Neural cell (in vitro differentiated cells): ENCODE data around the gene GLIS2. TPM values are rescaled to one million over a fixed set of nuclear protein-coding genes. Genes with fewer than 3 reads are reported as not detected.

Experiments used
- H2AFZ ChIP-seq: fragments of 200-600, 300-800 bp; sonication (generic), shearing (Covaris generic); 2 replicates; pipeline ENCODE4 v1.6.0; 2014; ENCODE audit warnings: low read depth, mild to moderate bottlenecking, antibody characterized with exemption, low read length, moderate library complexity
- H3F3A ChIP-seq: fragments of 200-600 bp; shearing (Covaris generic); 2 replicates; pipeline ENCODE4 v1.6.1; 2016; ENCODE audit warnings: mild to moderate bottlenecking, moderate library complexity, mixed read lengths, antibody characterized with exemption, low read length; ENCODE audit not compliant: insufficient read depth, poor library complexity, severe bottlenecking
- H3K27ac ChIP-seq: fragments of 200-600, 300-800 bp; sonication (generic), shearing (Covaris generic); 2 replicates; pipeline ENCODE4 v1.5.1; 2014; ENCODE audit warnings: mild to moderate bottlenecking, low read length, moderate library complexity
- H3K27me3 ChIP-seq: fragments of 300-800, 200-600 bp; sonication (generic), shearing (Covaris generic); 2 replicates; pipeline ENCODE4 v1.6.0; 2014; ENCODE audit warnings: mild to moderate bottlenecking, low read depth, low read length, moderate library complexity; ENCODE audit not compliant: insufficient read depth
- H3K36me3 ChIP-seq: fragments of 300-800, 200-600 bp; sonication (generic), shearing (Covaris generic); 2 replicates; pipeline ENCODE4 v1.5.1; 2014; ENCODE audit warnings: mild to moderate bottlenecking, antibody characterized with exemption, low read length, moderate library complexity; ENCODE audit not compliant: insufficient read depth
- H3K4me2 ChIP-seq: fragments of 300-800, 200-600 bp; sonication (generic), shearing (Covaris generic); 2 replicates; pipeline ENCODE4 v1.6.0; 2014; ENCODE audit warnings: mild to moderate bottlenecking, low read length
- H3K4me3 ChIP-seq: fragments of 300-800, 200-600 bp; sonication (generic), shearing (Covaris generic); 2 replicates; pipeline ENCODE4 v1.5.1; 2014; ENCODE audit warnings: mild to moderate bottlenecking, low read length, moderate library complexity
- H3K79me2 ChIP-seq: fragments of 200-600 bp; shearing (Covaris generic); replicated peaks from 2 replicates; pipeline ENCODE4 v1.6.0; 2014; ENCODE audit warnings: mild to moderate bottlenecking, low read length, moderate library complexity; ENCODE audit not compliant: insufficient read depth
- H3K9ac ChIP-seq: fragments of 300-800, 200-600 bp; sonication (generic), shearing (Covaris generic); 2 replicates; pipeline ENCODE4 v1.6.1; 2016; ENCODE audit warnings: mild to moderate bottlenecking, low read length, mixed read lengths
- H3K9me2 ChIP-seq: fragments of 200-600 bp; shearing (Covaris generic); 2 replicates; pipeline ENCODE4 v1.6.1; 2016; ENCODE audit warnings: mild to moderate bottlenecking, low read length, mixed read lengths; ENCODE audit not compliant: insufficient read depth
- H3K9me3 ChIP-seq: fragments of 200-600, 300-800 bp; sonication (generic), shearing (Covaris generic); 2 replicates; pipeline ENCODE4 v1.6.1; 2016; ENCODE audit warnings: mild to moderate bottlenecking, mixed run types, low read length, moderate library complexity, mixed read lengths
- H4K20me1 ChIP-seq: fragments of 200-600 bp; shearing (Covaris generic); 2 replicates; pipeline ENCODE4 v1.6.1; 2016; ENCODE audit warnings: mild to moderate bottlenecking, mixed run types; ENCODE audit not compliant: insufficient read depth
- CTCF ChIP-seq: fragments of 450-650 bp; IDR thresholded peaks from 2 replicates; pipeline ENCODE4 v1.5.1; 2014; ENCODE audit warnings: antibody characterized with exemption, mild to moderate bottlenecking, moderate library complexity; ENCODE audit not compliant: poor library complexity, severe bottlenecking
- EP300 ChIP-seq: fragments of 450-650 bp; conservative IDR thresholded peaks from 2 replicates; pipeline ENCODE4 v1.6.1; 2014; ENCODE audit warnings: antibody characterized with exemption, mild to moderate bottlenecking, moderate library complexity; ENCODE audit not compliant: poor library complexity, severe bottlenecking
- EZH2 ChIP-seq: fragments of 200-600, 300-800 bp; shearing (Covaris generic), sonication (generic); IDR thresholded peaks from 2 replicates; pipeline ENCODE4 v1.6.1; 2014; ENCODE audit warnings: antibody characterized with exemption, low read length, borderline replicate concordance, mild to moderate bottlenecking; ENCODE audit not compliant: insufficient read depth, poor library complexity, severe bottlenecking
- MXI1 ChIP-seq: fragments of 450-650 bp; conservative IDR thresholded peaks from 2 replicates; pipeline ENCODE4 v1.6.1; 2014; ENCODE audit warnings: antibody characterized with exemption, mild to moderate bottlenecking; ENCODE audit not compliant: poor library complexity, severe bottlenecking
- POLR2AphosphoS5 ChIP-seq: IDR thresholded peaks from 2 replicates; pipeline ENCODE4 v1.6.1; 2012
- RAD21 ChIP-seq: fragments of 450-650 bp; conservative IDR thresholded peaks from 2 replicates; pipeline ENCODE4 v1.6.1; 2014; ENCODE audit warnings: antibody characterized with exemption, mild to moderate bottlenecking, moderate library complexity
- REST ChIP-seq: IDR thresholded peaks from 2 replicates; pipeline ENCODE4 v1.6.1; 2012; ENCODE audit warnings: borderline replicate concordance
- SMC3 ChIP-seq: fragments of 450-650 bp; conservative IDR thresholded peaks from 2 replicates; pipeline ENCODE4 v1.6.1; 2014; ENCODE audit warnings: antibody characterized with exemption, mild to moderate bottlenecking, moderate library complexity; ENCODE audit not compliant: poor library complexity
- TAF1 ChIP-seq: IDR thresholded peaks from 2 replicates; pipeline ENCODE4 v1.6.1; 2012; ENCODE audit warnings: low read depth
- polyA plus RNA-seq: library from polyadenylated mRNA; depleted of rRNA; stranded (reverse); fragments of >200 nt; gene quantifications from 2 replicates; pipeline ENCODE4 v1.2.3, GENCODE V29; 2014

The GLIS2 gene
- polyA plus RNA-seq, 1 donor from 2014 or later, result 2.6 TPM

GRCh38 chr16:4301177-4301576, 14.7 kb upstream of the GLIS2 start:
- H3K9me2 ChIP-seq, result no peaks in the 10 kb centered on the region
- no peaks in the 10 kb centered on the region for H3K9me3 ChIP-seq
- no peak overlapping the region for H3K4me2 ChIP-seq
- no peaks in the 10 kb centered on the region for H3K27me3 ChIP-seq
- H3K36me3 ChIP-seq, result no peaks in the 10 kb centered on the region
- H4K20me1 ChIP-seq, result no peaks in the 10 kb centered on the region
- H2AFZ ChIP-seq, result no peak overlapping the region
- no peak overlapping the region for H3K27ac ChIP-seq
- no peaks in the 10 kb centered on the region for H3F3A ChIP-seq
- no peaks in the 10 kb centered on the region for H3K79me2 ChIP-seq
- no peak overlapping the region for H3K4me3 ChIP-seq
- H3K9ac ChIP-seq, result no peak overlapping the region
- TF ChIP-seq RAD21, result no peak
- TF ChIP-seq TAF1, result no peak
- no peak for TF ChIP-seq REST
- no peak for TF ChIP-seq EZH2
- TF ChIP-seq POLR2AphosphoS5, result no peak
- TF ChIP-seq CTCF, result no peak
- no peak for TF ChIP-seq MXI1
- no peak for TF ChIP-seq EP300
- no peak for TF ChIP-seq SMC3

DNA sequence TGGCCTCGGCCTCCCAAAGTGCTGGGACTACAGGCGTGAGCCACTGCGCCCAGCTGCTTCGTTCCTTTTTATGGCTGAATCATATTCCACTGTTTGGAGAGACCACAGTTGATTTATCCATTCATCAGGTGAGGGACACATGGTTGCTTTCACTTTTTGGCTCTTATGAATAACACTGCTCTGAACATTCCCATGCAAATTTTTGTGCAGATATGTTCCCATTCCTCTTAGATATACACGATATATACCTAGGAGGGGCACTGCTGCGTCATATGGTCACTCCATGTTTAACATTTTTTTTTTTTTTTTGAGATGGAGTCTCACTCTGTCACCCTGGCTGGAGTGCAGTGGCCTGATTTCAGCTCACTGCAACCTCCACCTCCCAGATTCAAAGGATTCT, 13.9 kb upstream of the GLIS2 start:
- H3K9me3 ChIP-seq, result no peaks in the 10 kb centered on the region
- no peak overlapping the region for H3K27ac ChIP-seq
- H3K36me3 ChIP-seq, result no peaks in the 10 kb centered on the region
- H2AFZ ChIP-seq, result no peak overlapping the region
- H4K20me1 ChIP-seq, result no peaks in the 10 kb centered on the region
- no peaks in the 10 kb centered on the region for H3K9me2 ChIP-seq
- H3K4me3 ChIP-seq, result no peak overlapping the region
- H3K9ac ChIP-seq, result no peak overlapping the region
- H3K27me3 ChIP-seq, result no peaks in the 10 kb centered on the region
- H3K4me2 ChIP-seq, result no peak overlapping the region
- TF ChIP-seq SMC3 (no peak), CTCF (no peak), RAD21 (no peak), MXI1 (no peak), TAF1 (no peak), POLR2AphosphoS5 (no peak), REST (no peak)
- H3F3A ChIP-seq, result no peaks in the 10 kb centered on the region
- no peaks in the 10 kb centered on the region for H3K79me2 ChIP-seq
